ENCODE results near the gene CORO1C.

DNA sequence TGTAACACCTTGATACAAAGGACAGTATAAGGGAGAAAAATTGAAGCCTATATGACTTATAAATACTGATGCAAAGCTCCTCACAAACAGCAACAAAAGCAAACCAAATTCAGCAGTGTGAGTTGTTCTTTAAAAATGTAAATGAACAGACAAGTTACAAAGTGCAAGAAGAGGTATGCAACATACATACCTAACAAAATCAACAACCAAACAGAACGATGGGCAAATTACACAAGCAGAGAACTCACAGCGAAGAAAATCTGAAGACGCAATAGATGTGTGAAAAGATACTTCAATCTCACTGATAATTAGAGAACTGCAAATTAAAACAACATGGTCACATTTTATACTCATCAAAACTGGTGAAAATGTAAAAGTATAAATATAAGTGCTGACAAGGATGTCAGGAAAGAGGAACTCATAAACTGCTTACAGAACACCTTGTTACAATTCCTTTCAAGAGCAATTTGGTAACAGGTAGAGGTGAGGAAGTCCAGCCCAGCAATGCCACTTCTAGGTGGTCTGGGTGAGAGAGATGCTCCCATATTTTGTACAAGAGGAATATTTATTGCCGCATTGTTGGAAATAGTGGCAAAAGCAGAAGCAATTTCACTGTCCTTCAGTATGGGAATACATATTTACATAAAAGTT lies 47.3 kb downstream of the CORO1C start:
- TF ChIP-seq, protein P1, sequence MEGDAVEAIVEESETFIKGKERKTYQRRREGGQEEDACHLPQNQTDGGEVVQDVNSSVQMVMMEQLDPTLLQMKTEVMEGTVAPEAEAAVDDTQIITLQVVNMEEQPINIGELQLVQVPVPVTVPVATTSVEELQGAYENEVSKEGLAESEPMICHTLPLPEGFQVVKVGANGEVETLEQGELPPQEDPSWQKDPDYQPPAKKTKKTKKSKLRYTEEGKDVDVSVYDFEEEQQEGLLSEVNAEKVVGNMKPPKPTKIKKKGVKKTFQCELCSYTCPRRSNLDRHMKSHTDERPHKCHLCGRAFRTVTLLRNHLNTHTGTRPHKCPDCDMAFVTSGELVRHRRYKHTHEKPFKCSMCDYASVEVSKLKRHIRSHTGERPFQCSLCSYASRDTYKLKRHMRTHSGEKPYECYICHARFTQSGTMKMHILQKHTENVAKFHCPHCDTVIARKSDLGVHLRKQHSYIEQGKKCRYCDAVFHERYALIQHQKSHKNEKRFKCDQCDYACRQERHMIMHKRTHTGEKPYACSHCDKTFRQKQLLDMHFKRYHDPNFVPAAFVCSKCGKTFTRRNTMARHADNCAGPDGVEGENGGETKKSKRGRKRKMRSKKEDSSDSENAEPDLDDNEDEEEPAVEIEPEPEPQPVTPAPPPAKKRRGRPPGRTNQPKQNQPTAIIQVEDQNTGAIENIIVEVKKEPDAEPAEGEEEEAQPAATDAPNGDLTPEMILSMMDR (IDR thresholded peaks at IDR 0.05; ENCODE audit: poor library complexity, severe bottlenecking) = no peak
- TF ChIP-seq SMC3 (conservative IDR thresholded peaks at IDR 0.05; ENCODE audit: poor library complexity) (no peak), RAD21 (conservative IDR thresholded peaks at IDR 0.05) (no peak), POLR2AphosphoS5 (IDR thresholded peaks at IDR 0.05) (no peak), MXI1 (conservative IDR thresholded peaks at IDR 0.05; ENCODE audit: poor library complexity, severe bottlenecking) (no peak), EZH2 (IDR thresholded peaks at IDR 0.05; ENCODE audit: borderline replicate concordance, insufficient read depth, low read length, poor library complexity, severe bottlenecking) (no peak)
- TF ChIP-seq, protein P2, sequence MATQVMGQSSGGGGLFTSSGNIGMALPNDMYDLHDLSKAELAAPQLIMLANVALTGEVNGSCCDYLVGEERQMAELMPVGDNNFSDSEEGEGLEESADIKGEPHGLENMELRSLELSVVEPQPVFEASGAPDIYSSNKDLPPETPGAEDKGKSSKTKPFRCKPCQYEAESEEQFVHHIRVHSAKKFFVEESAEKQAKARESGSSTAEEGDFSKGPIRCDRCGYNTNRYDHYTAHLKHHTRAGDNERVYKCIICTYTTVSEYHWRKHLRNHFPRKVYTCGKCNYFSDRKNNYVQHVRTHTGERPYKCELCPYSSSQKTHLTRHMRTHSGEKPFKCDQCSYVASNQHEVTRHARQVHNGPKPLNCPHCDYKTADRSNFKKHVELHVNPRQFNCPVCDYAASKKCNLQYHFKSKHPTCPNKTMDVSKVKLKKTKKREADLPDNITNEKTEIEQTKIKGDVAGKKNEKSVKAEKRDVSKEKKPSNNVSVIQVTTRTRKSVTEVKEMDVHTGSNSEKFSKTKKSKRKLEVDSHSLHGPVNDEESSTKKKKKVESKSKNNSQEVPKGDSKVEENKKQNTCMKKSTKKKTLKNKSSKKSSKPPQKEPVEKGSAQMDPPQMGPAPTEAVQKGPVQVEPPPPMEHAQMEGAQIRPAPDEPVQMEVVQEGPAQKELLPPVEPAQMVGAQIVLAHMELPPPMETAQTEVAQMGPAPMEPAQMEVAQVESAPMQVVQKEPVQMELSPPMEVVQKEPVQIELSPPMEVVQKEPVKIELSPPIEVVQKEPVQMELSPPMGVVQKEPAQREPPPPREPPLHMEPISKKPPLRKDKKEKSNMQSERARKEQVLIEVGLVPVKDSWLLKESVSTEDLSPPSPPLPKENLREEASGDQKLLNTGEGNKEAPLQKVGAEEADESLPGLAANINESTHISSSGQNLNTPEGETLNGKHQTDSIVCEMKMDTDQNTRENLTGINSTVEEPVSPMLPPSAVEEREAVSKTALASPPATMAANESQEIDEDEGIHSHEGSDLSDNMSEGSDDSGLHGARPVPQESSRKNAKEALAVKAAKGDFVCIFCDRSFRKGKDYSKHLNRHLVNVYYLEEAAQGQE (IDR thresholded peaks at IDR 0.05; ENCODE audit: borderline replicate concordance) = no peak
